Measurements from ENCODE around the gene TRDN. TPM values are rescaled to one million over a fixed set of nuclear protein-coding genes. Genes with fewer than 3 reads are reported as not detected.

The TRDN gene
- polyA plus RNA-seq, 1 donor from 2014 or later = not detected

DNA sequence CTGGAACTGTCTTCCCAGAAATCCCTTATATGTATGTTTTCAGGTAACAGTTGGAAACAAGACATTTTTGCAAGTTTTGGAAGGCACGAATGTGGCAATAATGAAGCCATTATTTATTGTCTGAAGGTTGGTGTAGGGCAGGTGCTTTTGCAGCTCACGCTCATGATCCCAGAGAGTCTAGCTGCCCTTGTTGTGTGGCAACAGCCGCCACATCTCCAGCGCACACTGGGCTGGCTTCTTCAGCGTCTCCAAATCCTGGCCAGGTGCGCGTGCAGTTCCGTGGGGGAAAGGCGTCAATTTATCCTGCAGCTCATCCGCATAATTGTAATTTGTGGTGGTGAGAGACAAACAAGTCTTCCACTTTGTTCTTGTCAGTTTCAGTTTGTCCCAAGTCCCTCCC, 71.2 kb downstream of the TRDN start:
- Histone ChIP-seq H3K4me3 (ENCODE audit: low read length) (no peak overlapping the region), H3K27me3 (ENCODE audit: insufficient read depth, low read depth, low read length) (no peaks in the 10 kb centered on the region), H3K9me3 (ENCODE audit: low read length) (no peaks in the 10 kb centered on the region), H3K9me2 (ENCODE audit: insufficient read depth, low read length) (no peaks in the 10 kb centered on the region), H2AFZ (ENCODE audit: low read depth, low read length) (no peak overlapping the region), H3K79me2 (replicated peaks; ENCODE audit: insufficient read depth, low read length) (no peaks in the 10 kb centered on the region), H3K4me2 (ENCODE audit: low read length) (no peak overlapping the region), H3K9ac (ENCODE audit: low read length) (no peak overlapping the region), H3K27ac (ENCODE audit: low read length) (no peak overlapping the region), H4K20me1 (ENCODE audit: insufficient read depth) (no peaks in the 10 kb centered on the region), H3K36me3 (ENCODE audit: insufficient read depth, low read length) (no peaks in the 10 kb centered on the region), H3F3A (ENCODE audit: insufficient read depth, low read length, poor library complexity, severe bottlenecking) (no peaks in the 10 kb centered on the region)
- TF ChIP-seq MXI1 (conservative IDR thresholded peaks at IDR 0.05; ENCODE audit: poor library complexity, severe bottlenecking) (no peak), POLR2AphosphoS5 (IDR thresholded peaks at IDR 0.05) (no peak), TAF1 (IDR thresholded peaks at IDR 0.05; ENCODE audit: low read depth) (no peak), SMC3 (conservative IDR thresholded peaks at IDR 0.05; ENCODE audit: poor library complexity) (no peak), EP300 (conservative IDR thresholded peaks at IDR 0.05; ENCODE audit: poor library complexity, severe bottlenecking) (no peak)
- TF ChIP-seq, protein P1, sequence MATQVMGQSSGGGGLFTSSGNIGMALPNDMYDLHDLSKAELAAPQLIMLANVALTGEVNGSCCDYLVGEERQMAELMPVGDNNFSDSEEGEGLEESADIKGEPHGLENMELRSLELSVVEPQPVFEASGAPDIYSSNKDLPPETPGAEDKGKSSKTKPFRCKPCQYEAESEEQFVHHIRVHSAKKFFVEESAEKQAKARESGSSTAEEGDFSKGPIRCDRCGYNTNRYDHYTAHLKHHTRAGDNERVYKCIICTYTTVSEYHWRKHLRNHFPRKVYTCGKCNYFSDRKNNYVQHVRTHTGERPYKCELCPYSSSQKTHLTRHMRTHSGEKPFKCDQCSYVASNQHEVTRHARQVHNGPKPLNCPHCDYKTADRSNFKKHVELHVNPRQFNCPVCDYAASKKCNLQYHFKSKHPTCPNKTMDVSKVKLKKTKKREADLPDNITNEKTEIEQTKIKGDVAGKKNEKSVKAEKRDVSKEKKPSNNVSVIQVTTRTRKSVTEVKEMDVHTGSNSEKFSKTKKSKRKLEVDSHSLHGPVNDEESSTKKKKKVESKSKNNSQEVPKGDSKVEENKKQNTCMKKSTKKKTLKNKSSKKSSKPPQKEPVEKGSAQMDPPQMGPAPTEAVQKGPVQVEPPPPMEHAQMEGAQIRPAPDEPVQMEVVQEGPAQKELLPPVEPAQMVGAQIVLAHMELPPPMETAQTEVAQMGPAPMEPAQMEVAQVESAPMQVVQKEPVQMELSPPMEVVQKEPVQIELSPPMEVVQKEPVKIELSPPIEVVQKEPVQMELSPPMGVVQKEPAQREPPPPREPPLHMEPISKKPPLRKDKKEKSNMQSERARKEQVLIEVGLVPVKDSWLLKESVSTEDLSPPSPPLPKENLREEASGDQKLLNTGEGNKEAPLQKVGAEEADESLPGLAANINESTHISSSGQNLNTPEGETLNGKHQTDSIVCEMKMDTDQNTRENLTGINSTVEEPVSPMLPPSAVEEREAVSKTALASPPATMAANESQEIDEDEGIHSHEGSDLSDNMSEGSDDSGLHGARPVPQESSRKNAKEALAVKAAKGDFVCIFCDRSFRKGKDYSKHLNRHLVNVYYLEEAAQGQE (IDR thresholded peaks at IDR 0.05; ENCODE audit: borderline replicate concordance) = no peak

DNA sequence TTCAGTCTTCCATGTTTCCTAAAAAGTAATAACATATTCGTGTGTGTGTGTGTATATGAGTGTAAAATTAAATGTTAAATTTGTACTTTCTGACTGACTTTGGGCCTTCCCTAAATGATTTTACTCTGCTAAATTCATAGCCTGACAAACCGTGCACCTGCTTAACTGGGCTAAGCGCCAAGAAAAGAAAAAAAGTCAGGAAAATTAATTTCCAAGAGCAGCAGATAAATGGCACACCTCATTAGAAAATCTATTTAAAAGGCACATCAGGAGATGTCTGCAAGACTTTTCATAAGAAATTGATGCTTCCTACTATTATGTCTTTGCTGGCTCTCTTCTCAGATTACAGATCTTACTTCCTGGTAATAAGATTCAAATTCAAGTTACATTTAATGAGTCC, 72.4 kb downstream of the TRDN start:
- H3K4me3 ChIP-seq (ENCODE audit: low read length) = no peak overlapping the region
- TF ChIP-seq EZH2 (IDR thresholded peaks at IDR 0.05; ENCODE audit: borderline replicate concordance, insufficient read depth, low read length, poor library complexity, severe bottlenecking) = no peak
- H3K9me2 ChIP-seq (ENCODE audit: insufficient read depth, low read length) = no peaks in the 10 kb centered on the region
- no peaks in the 10 kb centered on the region for H3K27me3 ChIP-seq (ENCODE audit: insufficient read depth, low read depth, low read length)
- H3K79me2 ChIP-seq (replicated peaks; ENCODE audit: insufficient read depth, low read length) = no peaks in the 10 kb centered on the region
- H3K36me3 ChIP-seq (ENCODE audit: insufficient read depth, low read length) = no peaks in the 10 kb centered on the region
- no peaks in the 10 kb centered on the region for H4K20me1 ChIP-seq (ENCODE audit: insufficient read depth)
- no peak overlapping the region for H3K4me2 ChIP-seq (ENCODE audit: low read length)
- H3F3A ChIP-seq (ENCODE audit: insufficient read depth, low read length, poor library complexity, severe bottlenecking) = no peaks in the 10 kb centered on the region
- no peak overlapping the region for H3K27ac ChIP-seq (ENCODE audit: low read length)
- H2AFZ ChIP-seq (ENCODE audit: low read depth, low read length) = no peak overlapping the region
- H3K9ac ChIP-seq (ENCODE audit: low read length) = no peak overlapping the region
- H3K9me3 ChIP-seq (ENCODE audit: low read length) = no peaks in the 10 kb centered on the region

DNA sequence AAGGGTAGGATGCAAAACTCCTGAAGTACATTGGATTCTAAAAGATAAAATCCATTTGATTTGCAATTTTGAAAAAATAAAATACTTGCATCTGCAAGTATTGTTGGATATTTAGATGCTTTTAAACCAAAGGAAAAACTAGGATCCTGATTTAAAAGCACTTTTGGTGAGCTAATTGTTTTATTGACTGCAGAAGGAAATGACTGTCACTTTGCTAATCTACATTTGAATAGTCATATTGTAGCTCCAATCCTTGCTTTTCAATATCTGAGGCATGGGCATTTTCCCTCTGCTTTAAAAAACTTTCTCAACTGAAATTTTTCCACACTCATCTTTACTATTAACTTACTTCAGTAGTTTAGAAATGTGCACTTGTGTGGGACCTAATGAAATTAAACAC, 74.1 kb downstream of the TRDN start:
- Histone ChIP-seq H3K9me3 (ENCODE audit: low read length) (no peaks in the 10 kb centered on the region), H2AFZ (ENCODE audit: low read depth, low read length) (no peak overlapping the region), H3K27ac (ENCODE audit: low read length) (no peak overlapping the region), H3K4me2 (ENCODE audit: low read length) (no peak overlapping the region), H3F3A (ENCODE audit: insufficient read depth, low read length, poor library complexity, severe bottlenecking) (no peaks in the 10 kb centered on the region), H3K27me3 (ENCODE audit: insufficient read depth, low read depth, low read length) (no peaks in the 10 kb centered on the region), H3K36me3 (ENCODE audit: insufficient read depth, low read length) (no peaks in the 10 kb centered on the region), H3K4me3 (ENCODE audit: low read length) (no peak overlapping the region), H3K9ac (ENCODE audit: low read length) (no peak overlapping the region), H3K79me2 (replicated peaks; ENCODE audit: insufficient read depth, low read length) (no peaks in the 10 kb centered on the region), H4K20me1 (ENCODE audit: insufficient read depth) (no peaks in the 10 kb centered on the region), H3K9me2 (ENCODE audit: insufficient read depth, low read length) (no peaks in the 10 kb centered on the region)
- TF ChIP-seq, protein P1 (IDR thresholded peaks at IDR 0.05; ENCODE audit: borderline replicate concordance) = no peak
